ENCODE data around the gene CALHM5. TPM values are rescaled to one million over a fixed set of nuclear protein-coding genes. Genes with fewer than 3 reads are reported as not detected.

The CALHM5 gene
- total RNA-seq, 1 donor from 2014 or later: 0.05 TPM

- H3K36me3 Mint-ChIP-seq (ENCODE audit: insufficient read depth): no peaks in the 10 kb centered on the region
- H3K4me1 Mint-ChIP-seq (ENCODE audit: low read depth): peaks cover 2% of the 10 kb centered on the region
- TF ChIP-seq, protein P1, sequence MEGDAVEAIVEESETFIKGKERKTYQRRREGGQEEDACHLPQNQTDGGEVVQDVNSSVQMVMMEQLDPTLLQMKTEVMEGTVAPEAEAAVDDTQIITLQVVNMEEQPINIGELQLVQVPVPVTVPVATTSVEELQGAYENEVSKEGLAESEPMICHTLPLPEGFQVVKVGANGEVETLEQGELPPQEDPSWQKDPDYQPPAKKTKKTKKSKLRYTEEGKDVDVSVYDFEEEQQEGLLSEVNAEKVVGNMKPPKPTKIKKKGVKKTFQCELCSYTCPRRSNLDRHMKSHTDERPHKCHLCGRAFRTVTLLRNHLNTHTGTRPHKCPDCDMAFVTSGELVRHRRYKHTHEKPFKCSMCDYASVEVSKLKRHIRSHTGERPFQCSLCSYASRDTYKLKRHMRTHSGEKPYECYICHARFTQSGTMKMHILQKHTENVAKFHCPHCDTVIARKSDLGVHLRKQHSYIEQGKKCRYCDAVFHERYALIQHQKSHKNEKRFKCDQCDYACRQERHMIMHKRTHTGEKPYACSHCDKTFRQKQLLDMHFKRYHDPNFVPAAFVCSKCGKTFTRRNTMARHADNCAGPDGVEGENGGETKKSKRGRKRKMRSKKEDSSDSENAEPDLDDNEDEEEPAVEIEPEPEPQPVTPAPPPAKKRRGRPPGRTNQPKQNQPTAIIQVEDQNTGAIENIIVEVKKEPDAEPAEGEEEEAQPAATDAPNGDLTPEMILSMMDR (IDR thresholded peaks at IDR 0.05; ENCODE audit: unreplicated experiment): no peak
- no peaks in the 10 kb centered on the region for H3K27me3 Mint-ChIP-seq
- no peak overlapping the region for H3K4me3 Mint-ChIP-seq (ENCODE audit: low read depth)
- H3K27ac Mint-ChIP-seq: no peak overlapping the region
- peaks cover 28% of the 10 kb centered on the region for H3K9me3 Mint-ChIP-seq (ENCODE audit: low read depth)
- DNase-seq (ENCODE audit: low spot score, unreplicated experiment): no peak
Measured at GRCh38 chr6:116508527-116508926, 2.9 kb upstream of the CALHM5 start.

DNA sequence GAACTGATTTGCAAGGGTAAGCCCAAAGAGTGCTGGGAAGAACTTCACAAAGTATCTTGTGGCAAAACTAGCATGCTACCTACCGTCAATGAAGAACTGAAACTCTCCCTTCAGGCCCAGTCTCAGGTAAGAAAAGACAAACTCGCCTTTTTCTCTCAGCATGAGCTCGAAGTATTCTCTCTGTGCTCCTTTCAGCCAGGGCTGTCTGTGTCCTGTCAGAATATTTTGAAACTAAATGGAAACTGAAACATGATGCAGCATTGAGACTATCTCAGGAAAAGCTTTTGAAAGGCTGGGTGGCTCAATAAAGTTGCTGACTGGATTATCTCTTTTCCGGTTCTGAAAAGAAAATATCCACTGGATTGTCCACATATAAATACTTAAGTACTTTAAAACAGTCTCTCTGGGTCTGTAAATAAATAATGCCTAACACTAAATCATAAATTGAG lies 696 bp downstream of the CALHM5 start:
- Mint-ChIP-seq H3K27me3 (peaks cover 2% of the 10 kb centered on the region), H3K9me3 (ENCODE audit: low read depth) (peaks cover 16% of the 10 kb centered on the region), H3K27ac (peak overlapping the region; percentile 89), H3K4me3 (ENCODE audit: low read depth) (no peak overlapping the region), H3K4me1 (ENCODE audit: low read depth) (peaks cover 2% of the 10 kb centered on the region), H3K36me3 (ENCODE audit: insufficient read depth) (no peaks in the 10 kb centered on the region)
- DNase-seq (ENCODE audit: low spot score, unreplicated experiment): no peak
- TF ChIP-seq, protein P1 (IDR thresholded peaks at IDR 0.05; ENCODE audit: unreplicated experiment): no peak

- no peak for DNase-seq (ENCODE audit: low spot score, unreplicated experiment)
- TF ChIP-seq, protein P1 (IDR thresholded peaks at IDR 0.05; ENCODE audit: unreplicated experiment): no peak
- H3K27ac Mint-ChIP-seq: no peak overlapping the region
- H3K36me3 Mint-ChIP-seq (ENCODE audit: insufficient read depth): no peaks in the 10 kb centered on the region
- H3K9me3 Mint-ChIP-seq (ENCODE audit: low read depth): peaks cover 16% of the 10 kb centered on the region
- peaks cover 2% of the 10 kb centered on the region for H3K27me3 Mint-ChIP-seq
- H3K4me3 Mint-ChIP-seq (ENCODE audit: low read depth): no peak overlapping the region
- H3K4me1 Mint-ChIP-seq (ENCODE audit: low read depth): peaks cover 2% of the 10 kb centered on the region
Measured at GRCh38 chr6:116512734-116513133, 1.3 kb downstream of the CALHM5 start.

DNA sequence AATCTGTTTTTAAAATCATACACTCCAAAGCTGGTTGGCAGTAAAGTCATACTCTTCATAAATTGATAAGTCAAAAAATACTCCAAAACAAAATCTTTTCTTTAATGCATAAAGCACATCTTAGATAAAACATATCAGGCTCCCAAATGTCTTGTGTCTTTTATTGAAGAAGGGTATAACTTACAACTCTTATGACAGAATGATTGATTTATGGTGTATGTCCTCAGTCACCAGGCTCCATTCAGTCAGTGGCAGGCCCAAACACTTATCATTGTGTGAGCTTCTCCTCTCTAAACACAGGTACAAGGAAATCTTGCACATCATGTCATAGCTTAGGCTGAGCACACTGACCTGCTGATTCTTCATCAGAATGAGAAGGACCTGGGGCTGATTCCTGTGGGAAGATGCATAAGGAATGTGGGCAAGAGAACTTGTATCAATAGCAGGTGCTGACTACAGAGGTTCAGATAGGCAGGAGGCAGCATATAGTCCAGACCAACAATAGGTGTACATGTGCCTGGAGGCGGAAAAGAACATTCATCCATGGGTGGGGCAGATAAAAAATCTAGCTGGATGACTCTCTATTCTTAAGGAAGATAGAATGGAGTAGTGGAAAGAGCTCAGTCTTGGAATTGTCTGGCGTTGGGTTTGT lies 1.9 kb downstream of the CALHM5 start:
- DNase-seq (ENCODE audit: low spot score, unreplicated experiment): no peak
- Mint-ChIP-seq H3K4me1 (ENCODE audit: low read depth) (peaks cover 2% of the 10 kb centered on the region), H3K36me3 (ENCODE audit: insufficient read depth) (no peaks in the 10 kb centered on the region), H3K9me3 (ENCODE audit: low read depth) (peaks cover 14% of the 10 kb centered on the region), H3K27me3 (peaks cover 6% of the 10 kb centered on the region), H3K27ac (no peak overlapping the region), H3K4me3 (ENCODE audit: low read depth) (no peak overlapping the region)
- TF ChIP-seq, protein P1 (IDR thresholded peaks at IDR 0.05; ENCODE audit: unreplicated experiment): no peak

GRCh38 chr6:116514111-116514510 lies 2.7 kb downstream of the CALHM5 start:
- H3K4me1 Mint-ChIP-seq (ENCODE audit: low read depth): peaks cover 2% of the 10 kb centered on the region
- no peaks in the 10 kb centered on the region for H3K36me3 Mint-ChIP-seq (ENCODE audit: insufficient read depth)
- H3K27ac Mint-ChIP-seq: no peak overlapping the region
- H3K27me3 Mint-ChIP-seq: peaks cover 7% of the 10 kb centered on the region
- no peak overlapping the region for H3K4me3 Mint-ChIP-seq (ENCODE audit: low read depth)
- TF ChIP-seq, protein P1 (IDR thresholded peaks at IDR 0.05; ENCODE audit: unreplicated experiment): no peak
- peaks cover 7% of the 10 kb centered on the region for H3K9me3 Mint-ChIP-seq (ENCODE audit: low read depth)
- DNase-seq (ENCODE audit: low spot score, unreplicated experiment): no peak
